ENCODE measurements around the gene NPBWR2. TPM values are rescaled to one million over a fixed set of nuclear protein-coding genes. Genes with fewer than 3 reads are reported as not detected.

NPBWR2 gene
- total RNA-seq, 1 donor from 2014 or later: not detected

GRCh38 chr20:64074184-64074789, 33.1 kb downstream of the NPBWR2 start:
- Histone ChIP-seq H3K4me1 (peaks cover 15% of the 10 kb centered on the region), H3K27me3 (no peaks in the 10 kb centered on the region), H3K36me3 (peaks cover 15% of the 10 kb centered on the region), H3K4me3 (no peak overlapping the region), H3K27ac (no peak overlapping the region), H3K9me3 (no peaks in the 10 kb centered on the region)
- TF ChIP-seq CTCF (IDR thresholded peaks at IDR 0.05): no peak
- DNase-seq (no peak), ATAC-seq (no peak)
- intact Hi-C loops (cut with DNase I): no loop called here

DNA sequence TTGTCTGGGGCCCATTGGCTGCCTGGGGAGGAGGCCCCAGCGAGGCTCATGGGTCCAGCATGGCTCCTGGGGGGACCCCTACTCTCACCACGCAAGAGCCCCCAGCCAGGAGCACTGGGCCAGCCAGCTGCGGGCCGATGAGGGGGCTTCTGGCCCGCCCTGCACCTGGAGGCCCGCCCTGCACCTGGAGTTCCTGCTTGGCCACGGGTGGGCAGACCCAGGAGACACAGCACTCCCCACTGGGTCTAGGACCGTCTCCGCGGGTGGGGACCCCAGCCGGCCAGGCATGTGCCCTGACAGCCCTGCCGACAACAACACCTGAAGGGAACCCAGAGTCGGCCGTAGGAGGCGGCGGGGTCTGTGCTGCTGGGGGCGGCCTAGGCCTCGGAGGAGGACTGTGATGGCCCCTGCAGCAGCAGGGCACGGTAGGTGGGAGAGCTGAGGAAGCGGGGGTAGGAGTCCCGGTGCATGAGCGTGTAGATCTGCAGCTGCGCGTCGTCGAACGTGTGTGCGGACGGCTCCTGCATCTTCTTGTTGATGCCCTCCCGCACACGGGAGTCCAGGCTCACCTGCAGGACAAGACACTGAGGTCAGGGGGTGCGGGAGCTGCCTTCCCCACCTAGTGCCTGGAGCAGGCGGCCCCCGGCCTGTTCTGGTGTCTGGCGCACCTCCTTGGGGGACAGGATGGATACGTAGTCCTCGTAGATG, 33.7 kb downstream of the NPBWR2 start:
- Histone ChIP-seq H3K4me3 (no peak overlapping the region), H3K36me3 (peaks cover 15% of the 10 kb centered on the region), H3K4me1 (peaks cover 9% of the 10 kb centered on the region), H3K9me3 (no peaks in the 10 kb centered on the region), H3K27ac (no peak overlapping the region), H3K27me3 (no peaks in the 10 kb centered on the region)
- DNase-seq (no peak), ATAC-seq (no peak)
- no peak for TF ChIP-seq CTCF (IDR thresholded peaks at IDR 0.05)
- intact Hi-C loops (cut with DNase I): no loop called here

GRCh38 chr20:64072498-64073063, 34.8 kb downstream of the NPBWR2 start:
- Histone ChIP-seq H3K4me3 (no peak overlapping the region), H3K4me1 (no peaks in the 10 kb centered on the region), H3K27ac (no peak overlapping the region), H3K9me3 (no peaks in the 10 kb centered on the region), H3K36me3 (peaks cover 15% of the 10 kb centered on the region), H3K27me3 (no peaks in the 10 kb centered on the region)
- intact Hi-C loops (cut with DNase I): no loop called here
- no peak for TF ChIP-seq CTCF (IDR thresholded peaks at IDR 0.05)
- DNase-seq: no peak
- no peak for ATAC-seq

DNA sequence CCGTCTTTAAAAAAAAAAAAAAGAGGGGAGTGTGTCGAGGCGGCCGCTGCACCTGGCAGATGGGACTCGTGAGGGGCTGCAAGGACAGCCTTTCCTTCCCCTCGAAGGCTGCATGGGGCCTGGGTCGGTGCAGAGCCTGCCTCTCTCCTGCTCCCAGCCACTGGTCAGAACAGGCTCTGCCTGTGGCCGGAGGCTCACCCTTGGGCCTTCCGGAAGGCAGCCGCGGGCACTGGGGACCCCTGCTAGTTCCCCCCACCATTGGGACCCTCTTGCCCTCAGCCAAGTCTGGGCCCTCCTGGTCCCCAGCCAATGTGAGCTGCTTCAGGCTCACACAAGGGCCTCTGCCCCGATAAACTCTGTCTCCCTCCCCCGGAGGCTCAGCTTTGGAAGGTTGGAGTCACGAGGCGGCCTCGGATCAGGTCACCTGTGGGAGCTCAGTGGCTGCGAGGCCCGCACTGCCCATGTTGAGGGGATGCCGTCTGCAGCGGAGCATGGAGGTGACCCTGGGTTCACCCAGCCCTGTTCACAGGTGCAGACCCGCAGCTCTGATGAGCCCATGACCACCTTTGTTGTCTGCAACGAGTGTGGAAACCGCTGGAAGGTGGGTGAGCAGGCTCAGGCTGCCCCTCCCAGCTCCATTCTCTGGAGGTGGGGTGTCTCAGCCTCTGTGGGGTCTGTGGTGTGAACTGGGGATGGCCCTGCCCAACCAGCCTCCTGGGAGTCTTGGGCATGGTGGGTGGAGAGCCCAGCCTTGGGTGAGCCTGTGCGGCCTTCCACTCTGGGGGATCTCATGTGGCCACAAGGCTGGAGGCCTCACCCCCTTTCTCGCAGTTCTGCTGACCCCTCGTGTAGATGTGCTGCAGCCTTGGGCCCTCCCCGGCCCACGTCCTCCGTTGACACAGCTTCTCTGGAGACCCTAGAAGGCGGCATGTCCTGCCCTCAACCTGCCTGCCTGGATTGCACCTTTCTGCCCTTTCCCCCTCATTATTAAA, 35.7 kb downstream of the NPBWR2 start:
- peaks cover 15% of the 10 kb centered on the region for H3K36me3 ChIP-seq
- DNase-seq: no peak
- no peaks in the 10 kb centered on the region for H3K27me3 ChIP-seq
- no peaks in the 10 kb centered on the region for H3K9me3 ChIP-seq
- ATAC-seq: no peak
- intact Hi-C loops (cut with DNase I): no loop called here
- no peaks in the 10 kb centered on the region for H3K4me1 ChIP-seq
- no peak for TF ChIP-seq CTCF (IDR thresholded peaks at IDR 0.05)
- no peak overlapping the region for H3K27ac ChIP-seq
- H3K4me3 ChIP-seq: no peak overlapping the region

DNA sequence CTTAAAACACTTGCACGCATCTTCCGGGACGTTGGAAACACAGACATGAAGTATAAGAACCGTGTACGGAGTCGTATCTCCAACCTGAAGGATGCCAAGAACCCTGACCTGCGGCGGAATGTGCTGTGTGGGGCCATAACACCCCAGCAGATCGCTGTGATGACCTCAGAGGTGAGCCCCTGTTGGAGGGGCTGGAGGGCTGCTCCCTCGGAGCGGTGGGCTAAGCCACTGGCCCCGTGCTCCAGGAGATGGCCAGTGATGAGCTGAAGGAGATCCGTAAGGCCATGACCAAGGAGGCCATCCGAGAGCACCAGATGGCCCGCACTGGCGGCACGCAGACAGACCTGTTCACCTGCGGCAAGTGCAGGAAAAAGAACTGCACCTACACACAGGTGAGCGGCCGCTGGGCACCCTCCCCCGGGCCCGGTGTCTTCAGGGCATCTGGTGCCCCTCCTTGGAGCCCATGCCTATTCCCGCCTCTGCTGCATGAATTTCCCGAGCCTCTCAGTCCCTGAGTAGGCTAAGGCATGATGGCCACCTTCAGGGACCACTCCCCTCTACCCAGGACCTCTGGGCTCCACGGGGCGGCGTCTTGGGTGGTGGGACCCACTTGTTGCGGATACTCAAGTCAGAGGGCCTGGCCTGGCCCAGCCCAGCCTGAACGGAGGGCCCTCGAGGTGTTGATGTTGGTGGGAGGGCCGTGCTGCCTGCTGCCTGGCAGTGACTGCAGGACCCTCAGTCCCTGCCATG, 36.9 kb downstream of the NPBWR2 start:
- H3K27ac ChIP-seq: no peak overlapping the region
- no peaks in the 10 kb centered on the region for H3K4me1 ChIP-seq
- TF ChIP-seq CTCF (IDR thresholded peaks at IDR 0.05): no peak
- H3K9me3 ChIP-seq: no peaks in the 10 kb centered on the region
- no peaks in the 10 kb centered on the region for H3K27me3 ChIP-seq
- H3K4me3 ChIP-seq: no peak overlapping the region
- H3K36me3 ChIP-seq: peaks cover 15% of the 10 kb centered on the region
- intact Hi-C loops (cut with DNase I): no loop called here
- ATAC-seq: no peak
- DNase-seq: no peak

Measured in upper lobe of right lung (tissue), 1 donor.